ENCODE results near the gene COPZ1. TPM values are rescaled to one million over a fixed set of nuclear protein-coding genes. Genes with fewer than 3 reads are reported as not detected.
A peak's percentile ranks its signal among the peaks of the same experiment; 100 is the strongest.

COPZ1 gene
- polyA plus RNA-seq, 3 donors: 78.9 to 190 (median 176) TPM

- peaks cover 0 to 5% (median 0%) of the 10 kb centered on the region in 7 donors for H3K9me3 Mint-ChIP-seq
- Histone ChIP-seq H3K27ac (ENCODE audit: low read depth in 1 of 2, low read length in 2 of 2) (peak overlapping the region; percentile 10 to 25), H3K4me2 (replicated peaks; ENCODE audit: extremely low read depth, low read length, poor library complexity, severe bottlenecking) (no peak overlapping the region), H2AFZ (ENCODE audit: insufficient read depth, low read depth, low read length, poor library complexity, severe bottlenecking) (no peak overlapping the region), H4K20me1 (ENCODE audit: insufficient read depth, low read length) (peaks cover 94% of the 10 kb centered on the region), H3K36me3 (replicated peaks in 1 of 2; ENCODE audit: control insufficient read depth in 1 of 2, insufficient read depth in 2 of 2, low read length in 2 of 2) (peaks cover 94 to 99% of the 10 kb centered on the region in 2 donors), H3K9ac (ENCODE audit: insufficient read depth, low read length, poor library complexity, severe bottlenecking) (no peak overlapping the region), H3K79me2 (ENCODE audit: insufficient read depth, low read length) (peaks cover 34% of the 10 kb centered on the region), H3K4me1 (ENCODE audit: control insufficient read depth in 1 of 2, insufficient read depth in 2 of 2, low read length in 2 of 2) (peaks cover 8 to 16% of the 10 kb centered on the region in 2 donors), H3K4me3 (replicated peaks in 1 of 3; ENCODE audit: low read depth in 2 of 3, low read length in 3 of 3) (no peak overlapping the region), H3K27me3 (ENCODE audit: control insufficient read depth in 2 of 2, insufficient read depth in 2 of 2, low read length in 2 of 2) (no peaks in the 10 kb centered on the region), H3K9me3 (replicated peaks in 1 of 2; ENCODE audit: control insufficient read depth in 1 of 2, insufficient read depth in 1 of 2, low read length in 2 of 2) (no peaks in the 10 kb centered on the region)
- H3K4me3 Mint-ChIP-seq: no peak overlapping the region
- H3K4me1 Mint-ChIP-seq: peaks cover 10% of the 10 kb centered on the region
- no peaks in the 10 kb centered on the region for H3K27me3 Mint-ChIP-seq (ENCODE audit: low read depth in 3 of 3)
- H3K27ac Mint-ChIP-seq: peak overlapping the region in 5 of 7 donors; percentile 35 to 73 (median 43)
- peaks cover 92 to 99% of the 10 kb centered on the region in 2 donors for H3K36me3 Mint-ChIP-seq
- TF ChIP-seq, protein P1, sequence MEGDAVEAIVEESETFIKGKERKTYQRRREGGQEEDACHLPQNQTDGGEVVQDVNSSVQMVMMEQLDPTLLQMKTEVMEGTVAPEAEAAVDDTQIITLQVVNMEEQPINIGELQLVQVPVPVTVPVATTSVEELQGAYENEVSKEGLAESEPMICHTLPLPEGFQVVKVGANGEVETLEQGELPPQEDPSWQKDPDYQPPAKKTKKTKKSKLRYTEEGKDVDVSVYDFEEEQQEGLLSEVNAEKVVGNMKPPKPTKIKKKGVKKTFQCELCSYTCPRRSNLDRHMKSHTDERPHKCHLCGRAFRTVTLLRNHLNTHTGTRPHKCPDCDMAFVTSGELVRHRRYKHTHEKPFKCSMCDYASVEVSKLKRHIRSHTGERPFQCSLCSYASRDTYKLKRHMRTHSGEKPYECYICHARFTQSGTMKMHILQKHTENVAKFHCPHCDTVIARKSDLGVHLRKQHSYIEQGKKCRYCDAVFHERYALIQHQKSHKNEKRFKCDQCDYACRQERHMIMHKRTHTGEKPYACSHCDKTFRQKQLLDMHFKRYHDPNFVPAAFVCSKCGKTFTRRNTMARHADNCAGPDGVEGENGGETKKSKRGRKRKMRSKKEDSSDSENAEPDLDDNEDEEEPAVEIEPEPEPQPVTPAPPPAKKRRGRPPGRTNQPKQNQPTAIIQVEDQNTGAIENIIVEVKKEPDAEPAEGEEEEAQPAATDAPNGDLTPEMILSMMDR (IDR thresholded peaks at IDR 0.05): peak; percentile 97
- 76% methylated on average over 5 of the region's 8 CpGs for WGBS (ENCODE audit: insufficient coverage)
- intact Hi-C loops (cut with micrococcal nuclease): loop anchor here in 1 of 2 donors (1.0 kb wide), 1 partner anchor 40 kb away; no protein-coding TSS in a partner anchor
- DNase-seq: peak; percentile 84 to 86 (median 85)
Observed at GRCh38 chr12:54398995-54399793, 74.3 kb downstream of the COPZ1 start.

GRCh38 chr12:54401119-54401518, 76.2 kb downstream of the COPZ1 start:
- intact Hi-C loops (cut with micrococcal nuclease): no loop called here
- no peak overlapping the region for H3K4me2 ChIP-seq (replicated peaks; ENCODE audit: extremely low read depth, low read length, poor library complexity, severe bottlenecking)
- Mint-ChIP-seq H3K9me3 (peaks cover 0 to 5% (median 0%) of the 10 kb centered on the region in 7 donors), H3K36me3 (peaks cover 93 to 100% of the 10 kb centered on the region in 2 donors), H3K4me1 (peaks cover 9% of the 10 kb centered on the region), H3K27me3 (ENCODE audit: low read depth in 3 of 3) (no peaks in the 10 kb centered on the region), H3K27ac (peak overlapping the region in 6 of 7 donors; percentile 25 to 84 (median 75)), H3K4me3 (no peak overlapping the region)
- no peak overlapping the region for H3K9ac ChIP-seq (ENCODE audit: insufficient read depth, low read length, poor library complexity, severe bottlenecking)
- H3K4me3 ChIP-seq (replicated peaks in 1 of 3; ENCODE audit: low read depth in 2 of 3, low read length in 3 of 3): no peak overlapping the region
- no peaks in the 10 kb centered on the region for H3K27me3 ChIP-seq (ENCODE audit: control insufficient read depth in 2 of 2, insufficient read depth in 2 of 2, low read length in 2 of 2)
- H3K36me3 ChIP-seq (replicated peaks in 1 of 2; ENCODE audit: control insufficient read depth in 1 of 2, insufficient read depth in 2 of 2, low read length in 2 of 2): peaks cover 99 to 100% of the 10 kb centered on the region in 2 donors
- peaks cover 48% of the 10 kb centered on the region for H3K79me2 ChIP-seq (ENCODE audit: insufficient read depth, low read length)
- TF ChIP-seq, protein P1 (IDR thresholded peaks at IDR 0.05): no peak
- H3K4me1 ChIP-seq (ENCODE audit: control insufficient read depth in 1 of 2, insufficient read depth in 2 of 2, low read length in 2 of 2): peaks cover 0 to 5% of the 10 kb centered on the region in 2 donors
- H4K20me1 ChIP-seq (ENCODE audit: insufficient read depth, low read length): peaks cover 96% of the 10 kb centered on the region
- no peak for DNase-seq
- H2AFZ ChIP-seq (ENCODE audit: insufficient read depth, low read depth, low read length, poor library complexity, severe bottlenecking): no peak overlapping the region
- H3K27ac ChIP-seq (ENCODE audit: low read depth in 1 of 2, low read length in 2 of 2): peak overlapping the region in 1 of 2 donors; percentile 17
- no peaks in the 10 kb centered on the region for H3K9me3 ChIP-seq (replicated peaks in 1 of 2; ENCODE audit: control insufficient read depth in 1 of 2, insufficient read depth in 1 of 2, low read length in 2 of 2)
- no CpG with 5 or more reads among the region's 2 CpGs for WGBS (ENCODE audit: insufficient coverage)

Small RNA genes within 50 kb of the gene (small RNA-seq; reads per million reads assigned to genes)
- gene MIR148B (ENCODE audit: insufficient read length, low read depth) (186 reads per million, percentile 97 among the genes with 10 or more reads in this experiment), gene RN7SL744P (ENCODE audit: insufficient read length, low read depth) (not detected), gene RNU6-950P (ENCODE audit: insufficient read length, low read depth) (not detected)

Other genes with a start within 250 kb of the COPZ1 start
- gene SMUG1, start 136.1 kb upstream of the COPZ1 start, polyA plus RNA-seq: 10 to 100 TPM; 22.2 to 50.8 (median 46.8) TPM
- gene CBX5, start 45.0 kb upstream of the COPZ1 start, polyA plus RNA-seq: 1 to 10 TPM; 2.9 to 5.4 (median 4.8) TPM
- 1,000 to 10,000 TPM in 1 of 3 donors, 100 to 1,000 TPM in 2; 266 to 1,181 (median 308) TPM for gene HNRNPA1, start 44.4 kb upstream of the COPZ1 start, polyA plus RNA-seq
- 100 to 1,000 TPM in 1 of 3 donors, 10 to 100 TPM in 2; 79.5 to 157 (median 95.6) TPM for gene NFE2, start 24.1 kb upstream of the COPZ1 start, polyA plus RNA-seq
- gene GPR84, start 39.4 kb downstream of the COPZ1 start, polyA plus RNA-seq: 10 to 100 TPM in 1 of 3 donors, 1 to 10 TPM in 2; 2.4 to 14.2 (median 5.6) TPM
- gene ZNF385A, start 59.6 kb downstream of the COPZ1 start, polyA plus RNA-seq: 10 to 100 TPM; 53.9 to 97.6 (median 78.3) TPM
- 100 to 1,000 TPM in 1 of 3 donors, 10 to 100 TPM in 2; 85.5 to 142 (median 99.4) TPM for gene ITGA5, start 94.1 kb downstream of the COPZ1 start, polyA plus RNA-seq
- gene GTSF1, start 148.5 kb downstream of the COPZ1 start, polyA plus RNA-seq: 1 to 10 TPM; 2.6 to 5.8 (median 3.1) TPM
- 100 to 1,000 TPM; 105 to 188 (median 160) TPM for gene NCKAP1L, start 172.6 kb downstream of the COPZ1 start, polyA plus RNA-seq
- 10 to 100 TPM in 1 of 3 donors, under 1 TPM in 2; 0.57 to 17.5 (median 0.82) TPM for gene PDE1B, start 224.5 kb downstream of the COPZ1 start, polyA plus RNA-seq